Esophagus squamous epithelium (tissue), 5 donors: ENCODE results near the gene ZNF524. TPM values are rescaled to one million over a fixed set of nuclear protein-coding genes. Genes with fewer than 3 reads are reported as not detected.

ENCODE experiments used
- DNase-seq: peaks from one replicate; lab custom pipeline; 2025; lab: John Stamatoyannopoulos, UW
- H3K27ac ChIP-seq, 4 donors: fragments of 200-600 bp; sonication (generic); one replicate each; pipeline ENCODE4 v1.5.1; 2016 to 2019; ENCODE audit warnings: mild to moderate bottlenecking in 1 of 4
- H3K27me3 ChIP-seq, 4 donors: fragments of 200-600 bp; sonication (generic); 1 replicate in 3 of 4; 2 replicates in 1 of 4; pipeline versions ENCODE4 v1.5.1 to v1.6.0; 2017 to 2021; ENCODE audit warnings: antibody characterized with exemption in 1 of 4
- H3K36me3 ChIP-seq, 3 donors: fragments of 200-600 bp; sonication (generic); one replicate each; pipeline ENCODE4 v1.5.1; 2016 to 2019
- H3K4me1 ChIP-seq, 3 donors: fragments of 200-600 bp; sonication (generic); one replicate each; pipeline ENCODE4 v1.5.1; 2017 to 2019
- H3K4me3 ChIP-seq, 4 donors: fragments of 200-600 bp; sonication (generic); 1 replicate in 3 of 4; 2 replicates in 1 of 4; pipeline ENCODE4 v1.5.1; 2016 to 2019; ENCODE audit warnings: mild to moderate bottlenecking in 2 of 4, moderate library complexity in 1 of 4
- H3K9me3 ChIP-seq, 3 donors: fragments of 200-600 bp; sonication (generic); one replicate each; pipeline ENCODE4 v1.5.1; 2016 to 2019
- POLR2A ChIP-seq, 4 donors: fragments of 450-650 bp; IDR thresholded peaks; one replicate each; pipeline ENCODE4 v1.6.1; 2017; ENCODE audit warnings: antibody characterized with exemption in 4 of 4, mild to moderate bottlenecking in 4 of 4, moderate library complexity in 3 of 4
- WGBS, 2 donors: methylation state at CpG; one replicate each; pipeline ENCODE4 v1.1.5; 2018; 5-methylcytosine and 5-hydroxymethylcytosine counted together
- intact Hi-C: fragments of 100-400 bp; cut with DNase I; formaldehyde crosslinking; loops from one replicate; pipeline ENCODE4 v1.15.0; 2022
- total RNA-seq, 4 donors: library from RNA; depleted of rRNA; stranded (reverse); fragments of >200 nt; gene quantifications; one replicate each; pipeline ENCODE4 v1.1.0, GENCODE V29; 2016
- TF ChIP-seq, protein P1 (sequence below), 6 experiments: fragments of 450-650 bp in 4 of 6; fragments of 200-600 bp in 2 of 6; sonication (generic) in 2 of 6; IDR thresholded peaks; one replicate each; pipeline ENCODE4 v1.5.1; 2016 to 2019; ENCODE audit warnings: antibody characterized with exemption in 6 of 6, mild to moderate bottlenecking in 4 of 6, moderate library complexity in 4 of 6
- donor health status: DM: yes; HTN: yes; CAD: no.

The ZNF524 gene, protein sequence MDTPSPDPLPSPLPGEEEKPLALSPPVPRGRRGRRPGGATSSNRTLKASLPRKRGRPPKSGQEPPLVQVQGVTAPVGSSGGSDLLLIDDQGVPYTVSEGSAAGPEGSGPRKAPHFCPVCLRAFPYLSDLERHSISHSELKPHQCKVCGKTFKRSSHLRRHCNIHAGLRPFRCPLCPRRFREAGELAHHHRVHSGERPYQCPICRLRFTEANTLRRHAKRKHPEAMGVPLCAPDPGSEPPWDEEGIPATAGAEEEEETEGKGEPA
- total RNA-seq = 10 to 100 TPM; 17.7 to 25.9 (median 22.9) TPM

DNA sequence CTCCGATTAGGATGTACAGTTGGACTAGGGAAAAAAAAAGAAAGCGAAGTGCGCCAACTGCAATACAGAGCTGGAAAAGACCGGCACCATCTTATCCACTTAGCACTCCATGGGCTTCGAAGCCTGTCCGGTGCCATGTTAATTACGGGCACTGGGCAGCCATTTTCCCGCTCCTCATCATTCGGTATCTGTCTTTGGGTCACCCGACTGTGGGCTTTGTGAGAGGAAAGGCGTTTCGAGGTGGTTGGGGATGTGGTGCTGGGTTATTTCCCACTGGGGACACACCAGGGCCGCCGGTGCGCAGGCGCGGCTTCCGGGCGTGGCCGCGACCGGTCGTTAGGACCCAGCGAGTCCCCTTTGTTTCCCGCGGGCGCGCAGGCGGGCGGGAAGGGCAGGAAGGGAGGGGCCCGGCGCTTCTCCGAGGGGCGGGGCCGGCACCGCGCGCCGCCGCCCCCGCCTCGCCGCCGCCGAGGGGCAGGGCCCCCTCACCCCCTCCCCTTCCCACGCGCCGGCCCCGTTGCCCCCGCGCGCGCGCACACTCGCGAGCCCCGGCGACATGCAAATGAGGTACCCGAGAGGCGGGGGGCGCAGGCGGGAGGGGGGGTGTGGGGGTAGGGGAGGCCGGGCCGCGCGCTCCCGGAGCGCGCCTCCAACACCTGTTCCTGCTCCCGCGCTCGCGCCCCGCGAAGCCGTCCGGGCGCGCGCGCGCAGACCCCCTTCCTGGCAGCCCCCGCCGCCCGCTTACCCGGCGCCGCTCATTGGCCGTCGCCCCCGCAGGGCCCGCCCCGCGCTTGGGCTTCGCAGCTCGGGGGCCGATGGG is at the start of gene ZNF524:
Gene ZNF524, plus strand, starts transcription at position 447 of the 820 bp plus-strand sequence. CDS start 1,825 bp downstream, outside the sequence.
- H3K4me1 ChIP-seq = peaks cover 25 to 60% (median 28%) of the 10 kb centered on the region in 3 donors

DNA sequence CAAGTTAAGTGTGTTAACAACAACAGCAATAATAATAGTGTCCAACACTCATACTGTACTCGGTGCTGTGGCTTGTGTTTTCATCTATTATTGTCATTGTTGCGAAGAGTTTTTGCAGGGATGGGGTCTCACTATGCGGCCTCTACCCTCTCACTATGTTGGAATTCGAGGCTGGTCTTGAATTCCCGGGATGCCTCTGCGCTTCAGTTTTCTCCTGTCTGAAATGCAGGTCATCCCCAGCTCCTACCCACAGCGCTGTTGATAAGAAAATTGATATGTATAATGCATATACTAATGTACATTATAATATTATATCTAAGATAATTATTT is 49.8 kb upstream of the ZNF524 start:
- no peaks in the 10 kb centered on the region for H3K9me3 ChIP-seq
- H3K4me3 ChIP-seq = no peak overlapping the region
- H3K4me1 ChIP-seq = peaks cover 0 to 36% (median 17%) of the 10 kb centered on the region in 3 donors
- H3K27ac ChIP-seq = peak overlapping the region in 1 of 4 donors; percentile 48
- DNase-seq = no peak
- 58 to 87% methylated on average over 7 of the region's 7 CpGs for WGBS, 2 donors
- intact Hi-C loops = no loop called here
- TF ChIP-seq, protein P1, sequence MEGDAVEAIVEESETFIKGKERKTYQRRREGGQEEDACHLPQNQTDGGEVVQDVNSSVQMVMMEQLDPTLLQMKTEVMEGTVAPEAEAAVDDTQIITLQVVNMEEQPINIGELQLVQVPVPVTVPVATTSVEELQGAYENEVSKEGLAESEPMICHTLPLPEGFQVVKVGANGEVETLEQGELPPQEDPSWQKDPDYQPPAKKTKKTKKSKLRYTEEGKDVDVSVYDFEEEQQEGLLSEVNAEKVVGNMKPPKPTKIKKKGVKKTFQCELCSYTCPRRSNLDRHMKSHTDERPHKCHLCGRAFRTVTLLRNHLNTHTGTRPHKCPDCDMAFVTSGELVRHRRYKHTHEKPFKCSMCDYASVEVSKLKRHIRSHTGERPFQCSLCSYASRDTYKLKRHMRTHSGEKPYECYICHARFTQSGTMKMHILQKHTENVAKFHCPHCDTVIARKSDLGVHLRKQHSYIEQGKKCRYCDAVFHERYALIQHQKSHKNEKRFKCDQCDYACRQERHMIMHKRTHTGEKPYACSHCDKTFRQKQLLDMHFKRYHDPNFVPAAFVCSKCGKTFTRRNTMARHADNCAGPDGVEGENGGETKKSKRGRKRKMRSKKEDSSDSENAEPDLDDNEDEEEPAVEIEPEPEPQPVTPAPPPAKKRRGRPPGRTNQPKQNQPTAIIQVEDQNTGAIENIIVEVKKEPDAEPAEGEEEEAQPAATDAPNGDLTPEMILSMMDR (IDR thresholded peaks at IDR 0.05) = no peak
- no peak for TF ChIP-seq POLR2A (IDR thresholded peaks at IDR 0.05)
- H3K27me3 ChIP-seq = peaks cover 0 to 72% (median 0%) of the 10 kb centered on the region in 4 donors
- no peaks in the 10 kb centered on the region for H3K36me3 ChIP-seq

More for the DNA sequence above, at the start of gene ZNF524:
- peak within 1 kb of the TSS; percentile 96 to 99 (median 98) for H3K27ac ChIP-seq
- peak; percentile 72 for DNase-seq
- H3K9me3 ChIP-seq = no peaks in the 10 kb centered on the region
- intact Hi-C loops = no loop called here
- peaks cover 0 to 40% (median 7%) of the 10 kb centered on the region in 3 donors for H3K36me3 ChIP-seq
- 0% methylated on average over 10 to 12 of the region's 97 CpGs for whole genome bisulfite sequencing, 2 donors
- TF ChIP-seq, protein P1 (IDR thresholded peaks at IDR 0.05) = peak in 1 of 6 experiments; percentile 8
- no peak for TF ChIP-seq POLR2A (IDR thresholded peaks at IDR 0.05)
- peak within 1 kb of the TSS; percentile 81 to 85 (median 84) for H3K4me3 ChIP-seq
- H3K27me3 ChIP-seq = no peaks in the 10 kb centered on the region

DNA sequence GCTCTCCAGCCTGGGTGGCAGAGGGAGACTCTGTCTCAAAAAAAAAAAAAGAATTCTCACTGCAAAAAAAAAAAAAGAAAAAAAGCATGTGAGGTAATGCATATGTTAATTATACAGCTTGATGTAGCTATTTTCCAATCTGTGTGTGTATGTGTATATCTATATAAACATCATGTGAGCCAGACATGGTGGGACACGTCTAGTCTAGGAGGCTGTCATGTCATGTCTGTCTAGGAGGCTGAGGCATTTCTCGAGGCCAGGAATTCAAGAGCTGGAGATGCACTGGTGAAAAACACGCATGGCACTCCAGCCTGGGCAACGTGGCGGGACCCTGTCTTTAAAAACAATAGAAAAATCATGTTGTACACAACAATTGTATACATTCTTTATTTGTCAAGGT is 47.9 kb upstream of the ZNF524 start:
- Histone ChIP-seq H3K4me3 (no peak overlapping the region), H3K9me3 (no peaks in the 10 kb centered on the region), H3K27me3 (peaks cover 0 to 58% (median 0%) of the 10 kb centered on the region in 4 donors), H3K36me3 (no peaks in the 10 kb centered on the region), H3K4me1 (peaks cover 0 to 19% (median 8%) of the 10 kb centered on the region in 3 donors), H3K27ac (no peak overlapping the region)
- no peak for TF ChIP-seq POLR2A (IDR thresholded peaks at IDR 0.05)
- TF ChIP-seq, protein P1 (IDR thresholded peaks at IDR 0.05) = no peak
- DNase-seq = no peak
- intact Hi-C loops = no loop called here
- 48 to 70% methylated on average over 5 of the region's 5 CpGs for WGBS, 2 donors

DNA sequence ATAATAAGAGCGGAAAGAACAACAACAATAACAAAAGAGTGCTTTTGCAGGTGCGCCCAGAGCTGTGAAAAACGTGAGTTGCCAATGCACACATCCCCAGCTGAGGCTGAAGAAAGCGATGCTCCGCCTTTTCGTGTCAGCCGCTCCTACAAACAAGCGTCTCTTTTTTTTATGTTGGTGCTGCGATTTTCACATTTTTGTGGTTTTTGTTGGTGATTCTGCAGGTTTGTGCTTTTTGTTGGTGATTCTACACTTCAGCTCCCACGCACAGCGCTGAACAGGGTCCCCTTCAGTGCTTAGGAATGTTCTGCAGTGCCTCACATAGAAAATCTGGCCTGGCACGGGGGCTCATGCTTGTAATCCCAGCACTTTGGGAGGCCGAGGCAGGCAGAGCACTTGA is 47.5 kb upstream of the ZNF524 start:
- intact Hi-C loops = no loop called here
- H3K4me1 ChIP-seq = peaks cover 0 to 15% (median 4%) of the 10 kb centered on the region in 3 donors
- TF ChIP-seq, protein P1 (IDR thresholded peaks at IDR 0.05) = no peak
- no peak for TF ChIP-seq POLR2A (IDR thresholded peaks at IDR 0.05)
- H3K9me3 ChIP-seq = no peaks in the 10 kb centered on the region
- DNase-seq = no peak
- 41 to 52% methylated on average over 9 to 13 of the region's 13 CpGs for WGBS, 2 donors
- no peak overlapping the region for H3K4me3 ChIP-seq
- no peak overlapping the region for H3K27ac ChIP-seq
- peaks cover 0 to 54% (median 0%) of the 10 kb centered on the region in 4 donors for H3K27me3 ChIP-seq
- H3K36me3 ChIP-seq = no peaks in the 10 kb centered on the region
